ENCODE data around the gene PTEN. TPM values are rescaled to one million over a fixed set of nuclear protein-coding genes. Genes with fewer than 3 reads are reported as not detected.

Gene PTEN
- total and polyA plus RNA-seq, 2 donors (not counting 3 experiments of a cell fraction or from before 2014, with no cell fraction given) = 8.0 to 76.9 TPM

GRCh38 chr10:87843714-87844113 is 19.7 kb upstream of the PTEN start:
- Histone ChIP-seq H4K20me1 (replicated peaks; ENCODE audit: control insufficient read depth, extremely low read depth, insufficient read depth, low read length) (no peaks in the 10 kb centered on the region), H3K9me3 (replicated peaks; ENCODE audit: control insufficient read depth, insufficient read depth, low read length) (no peaks in the 10 kb centered on the region), H3K4me3 (replicated peaks in 1 of 3; ENCODE audit: insufficient read depth in 1 of 3, low read depth in 1 of 3, low read length in 3 of 3) (no peak overlapping the region), H3K36me3 (ENCODE audit: control insufficient read depth in 2 of 2, extremely low read depth in 1 of 2, insufficient read depth in 2 of 2, low read length in 2 of 2) (no peaks in the 10 kb centered on the region), H3K27me3 (ENCODE audit: control insufficient read depth in 2 of 2, insufficient read depth in 2 of 2, low read length in 2 of 2) (no peaks in the 10 kb centered on the region), H3K9me1 (replicated peaks; ENCODE audit: control insufficient read depth, extremely low read depth, insufficient read depth, low read length) (no peaks in the 10 kb centered on the region), H3K9ac (replicated peaks; ENCODE audit: extremely low read depth, insufficient read depth, low read length) (no peak overlapping the region), H2AFZ (ENCODE audit: low read depth, low read length) (no peak overlapping the region), H3K4me1 (ENCODE audit: control insufficient read depth, extremely low read depth, insufficient read depth, low read length) (peaks cover 3% of the 10 kb centered on the region), H3K4me2 (ENCODE audit: insufficient read depth, low read length) (no peak overlapping the region), H3K27ac (ENCODE audit: insufficient read depth, low read depth, low read length) (no peak overlapping the region), H3K79me2 (ENCODE audit: control insufficient read depth, insufficient read depth, low read length) (no peaks in the 10 kb centered on the region)
- FAIRE-seq = no peak
- dilution Hi-C loops (cut with MboI; ENCODE audit: extremely low pct_ligation_motif_present, low sequenced_read_pairs) = no loop called here
- ChIA-PET CTCF (interaction anchor here (1.0 kb wide), 1 partner anchor 546 kb away, joined by 3 read pairs; no protein-coding TSS in a partner anchor), POLR2A (no interaction called here)
- DNase-seq (ENCODE audit: low read depth, low spot score) = no peak
- TF ChIP-seq GATA2 (IDR thresholded peaks at IDR 0.05; ENCODE audit: insufficient read depth, insufficient read length, low read depth, low read length) (no peak), POLR2A (IDR thresholded peaks at IDR 0.05; ENCODE audit: low read depth, low read length) (no peak), CTCF (IDR thresholded peaks at IDR 0.05; ENCODE audit: extremely low read depth in 1 of 2, insufficient read depth in 1 of 2, low read depth in 1 of 2, low read length in 2 of 2) (no peak), JUN (IDR thresholded peaks at IDR 0.05; ENCODE audit: borderline replicate concordance, insufficient read depth, insufficient read length, low read depth) (no peak), POLR2AphosphoS5 (IDR thresholded peaks at IDR 0.05; ENCODE audit: insufficient read depth, low read depth, low read length) (no peak)
- TF ChIP-seq, protein P1, sequence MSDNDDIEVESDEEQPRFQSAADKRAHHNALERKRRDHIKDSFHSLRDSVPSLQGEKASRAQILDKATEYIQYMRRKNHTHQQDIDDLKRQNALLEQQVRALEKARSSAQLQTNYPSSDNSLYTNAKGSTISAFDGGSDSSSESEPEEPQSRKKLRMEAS (IDR thresholded peaks at IDR 0.05; ENCODE audit: insufficient read depth, insufficient read length) = no peak
- BruUV-seq (replicated peaks) = no TSS peak
- intact Hi-C loops (cut with micrococcal nuclease) = no loop called here
